ENCODE data around the gene FAM124B.
"Not testable (repeated sequence)": the region's sequence is repeated elsewhere in the genome, so short reads cannot be mapped to it uniquely, and the experiment has no call there.

Gene FAM124B

GRCh38 chr2:224412141-224413015 lies 10.5 kb upstream of the FAM124B start:
- no peak for DNase-seq

GRCh38 chr2:224410946-224411561 lies 9.1 kb upstream of the FAM124B start:
- DNase-seq, result no peak

GRCh38 chr2:224408676-224409075 lies 6.8 kb upstream of the FAM124B start:
- no peak for DNase-seq

GRCh38 chr2:224407241-224407701 lies 5.4 kb upstream of the FAM124B start:
- no peak for DNase-seq

- DNase-seq, result no peak
Observed at GRCh38 chr2:224405841-224406370, 4.0 kb upstream of the FAM124B start.

GRCh38 chr2:224405412-224405811 lies 3.5 kb upstream of the FAM124B start:
- DNase-seq, result no peak

- DNase-seq, result no peak
Observed at GRCh38 chr2:224404796-224405195, 2.9 kb upstream of the FAM124B start.

GRCh38 chr2:224403657-224404056 lies 1.8 kb upstream of the FAM124B start:
- no peak for DNase-seq

- no peak for DNase-seq
Observed at GRCh38 chr2:224400886-224401632, 848 bp downstream of the FAM124B start.

GRCh38 chr2:224400174-224400810 lies 1.6 kb downstream of the FAM124B start:
- DNase-seq, result no peak

- DNase-seq, result no peak
Observed at GRCh38 chr2:224398289-224398688, 3.6 kb downstream of the FAM124B start.

GRCh38 chr2:224397100-224397499 lies 4.8 kb downstream of the FAM124B start:
- not testable (repeated sequence) for DNase-seq

- no peak for DNase-seq
Observed at GRCh38 chr2:224395620-224396390, 6.1 kb downstream of the FAM124B start.

- no peak for DNase-seq
Observed at GRCh38 chr2:224393157-224393872, 8.6 kb downstream of the FAM124B start.

- DNase-seq, result no peak
Observed at GRCh38 chr2:224392545-224392944, 9.4 kb downstream of the FAM124B start.

- DNase-seq, result no peak
Observed at GRCh38 chr2:224389317-224389716, 12.6 kb downstream of the FAM124B start.

- no peak for DNase-seq
Observed at GRCh38 chr2:224386876-224387275, 15.0 kb downstream of the FAM124B start.

GRCh38 chr2:224382973-224383555 lies 18.8 kb downstream of the FAM124B start:
- no peak for DNase-seq

GRCh38 chr2:224382280-224382647 lies 19.6 kb downstream of the FAM124B start:
- DNase-seq, result not testable (repeated sequence)

GRCh38 chr2:224381521-224382279 lies 20.2 kb downstream of the FAM124B start:
- no peak for DNase-seq

All from activated T-cell treated with anti-CD3 and anti-CD28 coated beads, Interleukin-2, amount 50 U/mL, for 48 hours (primary cell).